WTC11 (cell line): ENCODE data around the gene IFI27L2.

Experiments used
- CBFB ChIP-seq: sonication (generic); formaldehyde crosslinking; IDR thresholded peaks from 2 replicates; pipeline ENCODE4 v1.8.1; 2022; ENCODE audit warnings: mild to moderate bottlenecking, low read depth, missing genetic modification reagents
- E2F4 ChIP-seq: sonication (generic); formaldehyde crosslinking; IDR thresholded peaks from 2 replicates; pipeline ENCODE4 v1.8.1; 2022; ENCODE audit warnings: low read depth, mild to moderate bottlenecking, moderate library complexity, missing genetic modification reagents, borderline replicate concordance
- ESRRA ChIP-seq: sonication (generic); formaldehyde crosslinking; IDR thresholded peaks from 2 replicates; pipeline ENCODE4 v1.8.1; 2022; ENCODE audit warnings: mild to moderate bottlenecking, missing genetic modification reagents, borderline replicate concordance
- FOXK1 ChIP-seq: sonication (generic); formaldehyde crosslinking; IDR thresholded peaks from 2 replicates; pipeline ENCODE4 v1.8.0; 2022; ENCODE audit warnings: mild to moderate bottlenecking, moderate library complexity, missing genetic modification reagents
- GRHL2 ChIP-seq: fragments of 250-450 bp; sonication (Bioruptor Pico); IDR thresholded peaks from 2 replicates; pipeline ENCODE4 v1.8.0; 2022; ENCODE audit warnings: mild to moderate bottlenecking, moderate library complexity; ENCODE audit not compliant: insufficient replicate concordance, severe bottlenecking
- MAX ChIP-seq: sonication (generic); formaldehyde crosslinking; IDR thresholded peaks from 2 replicates; pipeline ENCODE4 v1.8.0; 2022; ENCODE audit warnings: mild to moderate bottlenecking, missing genetic modification reagents
- PRRX2 ChIP-seq: fragments of 250-450 bp; sonication (Bioruptor Pico); IDR thresholded peaks from 2 replicates; pipeline ENCODE4 v1.8.0; 2021; ENCODE audit warnings: mild to moderate bottlenecking
- RELA ChIP-seq: sonication (generic); formaldehyde crosslinking; IDR thresholded peaks from 2 replicates; pipeline ENCODE4 v1.8.1; 2022; ENCODE audit warnings: missing genetic modification reagents, mild to moderate bottlenecking, borderline replicate concordance
- ZBTB43 ChIP-seq: sonication (generic); formaldehyde crosslinking; IDR thresholded peaks from 2 replicates; pipeline ENCODE4 v1.8.1; 2023; ENCODE audit warnings: mild to moderate bottlenecking, missing genetic modification reagents
- ZNF263 ChIP-seq: sonication (generic); formaldehyde crosslinking; IDR thresholded peaks from 2 replicates; pipeline ENCODE4 v1.8.1; 2022; ENCODE audit warnings: low read depth, mild to moderate bottlenecking, moderate library complexity, missing genetic modification reagents
- TF ChIP-seq, protein P1 (sequence below): fragments of 200-600 bp; IDR thresholded peaks from 2 replicates; pipeline ENCODE4 v1.8.0; 2022; ENCODE audit warnings: antibody characterized with exemption
- TF ChIP-seq, protein P2 (sequence below): sonication (generic); formaldehyde crosslinking; IDR thresholded peaks from 2 replicates; pipeline ENCODE4 v1.8.0; 2022; ENCODE audit warnings: mild to moderate bottlenecking, missing genetic modification reagents

- TF ChIP-seq, protein P1, sequence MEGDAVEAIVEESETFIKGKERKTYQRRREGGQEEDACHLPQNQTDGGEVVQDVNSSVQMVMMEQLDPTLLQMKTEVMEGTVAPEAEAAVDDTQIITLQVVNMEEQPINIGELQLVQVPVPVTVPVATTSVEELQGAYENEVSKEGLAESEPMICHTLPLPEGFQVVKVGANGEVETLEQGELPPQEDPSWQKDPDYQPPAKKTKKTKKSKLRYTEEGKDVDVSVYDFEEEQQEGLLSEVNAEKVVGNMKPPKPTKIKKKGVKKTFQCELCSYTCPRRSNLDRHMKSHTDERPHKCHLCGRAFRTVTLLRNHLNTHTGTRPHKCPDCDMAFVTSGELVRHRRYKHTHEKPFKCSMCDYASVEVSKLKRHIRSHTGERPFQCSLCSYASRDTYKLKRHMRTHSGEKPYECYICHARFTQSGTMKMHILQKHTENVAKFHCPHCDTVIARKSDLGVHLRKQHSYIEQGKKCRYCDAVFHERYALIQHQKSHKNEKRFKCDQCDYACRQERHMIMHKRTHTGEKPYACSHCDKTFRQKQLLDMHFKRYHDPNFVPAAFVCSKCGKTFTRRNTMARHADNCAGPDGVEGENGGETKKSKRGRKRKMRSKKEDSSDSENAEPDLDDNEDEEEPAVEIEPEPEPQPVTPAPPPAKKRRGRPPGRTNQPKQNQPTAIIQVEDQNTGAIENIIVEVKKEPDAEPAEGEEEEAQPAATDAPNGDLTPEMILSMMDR, result no peak
- no peak for TF ChIP-seq CBFB (CRISPR knock-in tag)
- TF ChIP-seq ZNF263 (CRISPR knock-in tag), result no peak
- no peak for TF ChIP-seq RELA (CRISPR knock-in tag)
- no peak for TF ChIP-seq MAX
- no peak for TF ChIP-seq FOXK1 (CRISPR knock-in tag)
- no peak for TF ChIP-seq PRRX2 (CRISPR knock-in tag)
- TF ChIP-seq ZBTB43 (CRISPR knock-in tag), result no peak
- TF ChIP-seq ESRRA (CRISPR knock-in tag), result no peak
- no peak for TF ChIP-seq E2F4 (CRISPR knock-in tag)
- no peak for TF ChIP-seq GRHL2 (CRISPR knock-in tag)
- TF ChIP-seq, protein P2, sequence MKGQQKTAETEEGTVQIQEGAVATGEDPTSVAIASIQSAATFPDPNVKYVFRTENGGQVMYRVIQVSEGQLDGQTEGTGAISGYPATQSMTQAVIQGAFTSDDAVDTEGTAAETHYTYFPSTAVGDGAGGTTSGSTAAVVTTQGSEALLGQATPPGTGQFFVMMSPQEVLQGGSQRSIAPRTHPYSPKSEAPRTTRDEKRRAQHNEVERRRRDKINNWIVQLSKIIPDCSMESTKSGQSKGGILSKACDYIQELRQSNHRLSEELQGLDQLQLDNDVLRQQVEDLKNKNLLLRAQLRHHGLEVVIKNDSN (CRISPR knock-in tag), result no peak
These were observed 32.3 kb downstream of the IFI27L2 start for GRCh38 chr14:94097091-94097490.
